ENCODE data around the gene GALR2.
A peak's percentile ranks its signal among the peaks of the same experiment; 100 is the strongest.

Gene GALR2

DNA sequence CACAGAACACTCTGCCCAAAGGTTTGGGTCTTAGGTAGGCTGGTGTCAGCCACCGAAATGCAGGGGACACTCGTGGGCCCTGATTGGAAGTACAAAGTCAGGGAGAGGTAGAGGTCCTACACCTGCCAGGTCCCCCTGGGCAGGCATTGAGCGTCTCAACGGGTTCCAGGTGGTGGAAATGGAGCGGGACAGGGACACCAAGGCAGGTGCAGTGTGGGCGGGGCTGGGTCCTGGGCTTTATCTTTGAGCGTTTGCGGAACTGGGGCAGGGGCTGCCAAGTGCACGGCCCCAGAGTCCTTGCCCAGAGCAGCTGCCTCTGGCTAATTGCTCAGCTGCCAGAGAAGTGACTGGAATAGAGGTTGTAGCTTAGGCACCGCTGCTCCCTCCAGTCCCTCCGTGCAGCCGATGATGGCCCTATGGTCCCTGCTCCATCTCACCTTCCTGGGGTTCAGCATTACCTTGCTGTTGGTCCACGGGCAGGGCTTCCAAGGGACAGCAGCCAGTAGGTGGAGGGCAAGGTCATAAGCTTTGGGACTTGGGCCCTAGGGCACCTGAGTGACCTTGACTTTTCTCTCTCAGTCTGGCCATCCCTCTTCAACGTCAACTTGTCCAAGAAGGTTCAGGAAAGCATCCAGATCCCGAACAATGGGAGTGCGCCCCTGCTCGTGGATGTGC is 4.4 kb downstream of the GALR2 start, which contains the start of gene ZACN:
TSS of gene ZACN (plus strand) at position 323 of the 675 bp plus-strand sequence. CDS start at position 406, 83 bp downstream.
- no peak for DNase-seq (ENCODE audit: low read depth)
- TF ChIP-seq, protein P1, sequence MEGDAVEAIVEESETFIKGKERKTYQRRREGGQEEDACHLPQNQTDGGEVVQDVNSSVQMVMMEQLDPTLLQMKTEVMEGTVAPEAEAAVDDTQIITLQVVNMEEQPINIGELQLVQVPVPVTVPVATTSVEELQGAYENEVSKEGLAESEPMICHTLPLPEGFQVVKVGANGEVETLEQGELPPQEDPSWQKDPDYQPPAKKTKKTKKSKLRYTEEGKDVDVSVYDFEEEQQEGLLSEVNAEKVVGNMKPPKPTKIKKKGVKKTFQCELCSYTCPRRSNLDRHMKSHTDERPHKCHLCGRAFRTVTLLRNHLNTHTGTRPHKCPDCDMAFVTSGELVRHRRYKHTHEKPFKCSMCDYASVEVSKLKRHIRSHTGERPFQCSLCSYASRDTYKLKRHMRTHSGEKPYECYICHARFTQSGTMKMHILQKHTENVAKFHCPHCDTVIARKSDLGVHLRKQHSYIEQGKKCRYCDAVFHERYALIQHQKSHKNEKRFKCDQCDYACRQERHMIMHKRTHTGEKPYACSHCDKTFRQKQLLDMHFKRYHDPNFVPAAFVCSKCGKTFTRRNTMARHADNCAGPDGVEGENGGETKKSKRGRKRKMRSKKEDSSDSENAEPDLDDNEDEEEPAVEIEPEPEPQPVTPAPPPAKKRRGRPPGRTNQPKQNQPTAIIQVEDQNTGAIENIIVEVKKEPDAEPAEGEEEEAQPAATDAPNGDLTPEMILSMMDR (conservative IDR thresholded peaks at IDR 0.05; ENCODE audit: low read depth, low read length), result no peak
- no peak within 1 kb of the TSS for H3K4me3 ChIP-seq (ENCODE audit: low read length)

DNA sequence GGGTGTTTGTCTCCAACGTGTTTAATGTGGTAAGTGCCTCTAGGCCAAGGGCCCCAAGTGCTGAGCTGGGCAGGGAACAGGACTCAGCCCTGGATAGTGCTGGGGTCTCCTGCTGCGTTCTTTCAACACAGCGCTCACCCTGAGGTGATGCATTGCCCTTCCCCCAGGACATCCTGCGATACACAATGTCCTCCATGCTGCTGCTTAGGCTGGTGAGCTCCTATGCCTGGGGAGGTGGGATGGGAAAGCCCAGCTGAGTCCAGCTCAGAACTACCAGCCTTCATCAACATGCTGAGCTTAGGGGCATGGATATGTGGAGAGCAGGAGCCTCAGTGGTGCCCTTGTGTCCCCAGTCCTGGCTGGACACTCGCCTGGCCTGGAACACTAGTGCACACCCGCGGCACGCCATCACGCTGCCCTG is 5.0 kb downstream of the GALR2 start:
- TF ChIP-seq, protein P1 (conservative IDR thresholded peaks at IDR 0.05; ENCODE audit: low read depth, low read length), result no peak

DNA sequence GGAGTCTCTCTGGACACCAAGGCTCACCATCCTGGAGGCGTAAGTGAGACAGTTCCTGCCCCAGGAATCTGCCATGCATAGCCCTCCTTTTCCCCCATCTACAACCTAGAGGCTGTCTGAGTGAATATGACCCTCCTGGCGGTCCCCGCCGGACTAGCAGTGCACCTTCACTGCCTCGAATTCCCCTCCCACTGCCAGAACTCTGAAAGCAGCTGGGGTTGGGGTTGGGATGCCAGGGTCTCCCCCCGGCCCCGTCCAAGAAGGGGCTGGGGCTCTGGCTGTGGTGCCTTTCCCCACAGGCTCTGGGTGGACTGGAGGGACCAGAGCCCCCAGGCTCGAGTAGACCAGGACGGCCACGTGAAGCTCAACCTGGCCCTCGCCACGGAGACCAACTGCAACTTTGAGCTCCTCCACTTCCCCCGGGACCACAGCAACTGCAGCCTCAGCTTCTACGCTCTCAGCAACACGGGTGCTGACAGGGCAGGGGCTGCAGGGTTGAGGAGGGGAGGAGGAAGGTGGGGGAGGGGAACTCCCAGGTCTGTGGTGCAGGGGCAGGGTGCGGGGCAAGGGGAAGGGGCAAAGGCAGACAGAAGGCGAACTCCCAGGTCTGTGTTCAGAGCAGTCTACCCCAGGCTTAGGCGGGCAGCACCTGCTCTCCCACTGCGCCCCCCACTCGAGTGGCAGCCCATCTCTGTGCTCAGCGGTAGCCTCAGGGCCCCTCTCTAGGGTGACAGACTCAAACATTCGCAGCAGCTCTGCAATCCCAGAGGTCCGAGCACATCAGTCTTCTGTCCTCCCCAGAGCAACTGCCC is 5.6 kb downstream of the GALR2 start:
- TF ChIP-seq, protein P1 (conservative IDR thresholded peaks at IDR 0.05; ENCODE audit: low read depth, low read length), result peak; percentile 20
- H3K4me3 ChIP-seq (ENCODE audit: low read length), result no peak overlapping the region
- no peak for DNase-seq (ENCODE audit: low read depth)

More for the DNA sequence above, 5.0 kb downstream of the GALR2 start:
- DNase-seq (ENCODE audit: low read depth), result no peak
- no peak overlapping the region for H3K4me3 ChIP-seq (ENCODE audit: low read length)

DNA sequence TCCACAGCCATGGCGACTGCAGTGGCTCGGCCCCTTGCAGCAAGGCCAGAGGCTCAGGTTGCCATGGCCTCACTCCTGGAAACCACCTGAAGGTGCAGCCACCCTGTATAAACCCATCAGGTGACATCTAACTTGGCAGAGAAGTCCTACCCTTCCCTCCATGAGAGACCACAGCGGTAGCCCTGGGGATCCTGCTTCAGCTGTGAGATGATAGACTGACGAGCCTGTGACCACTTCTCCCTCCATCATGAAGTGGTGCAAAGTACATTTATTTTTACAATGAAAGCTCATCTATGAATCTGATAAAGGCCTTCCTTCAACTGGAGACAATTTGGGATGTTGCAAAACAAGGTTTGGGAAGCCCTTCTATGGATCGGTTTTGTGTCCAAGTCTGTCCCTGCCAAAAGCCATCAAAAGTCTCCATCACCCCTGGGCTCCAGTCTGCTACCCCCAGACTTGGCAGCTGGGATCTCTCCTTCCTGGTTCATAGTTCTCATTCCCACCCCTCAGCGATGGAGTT is 6.2 kb downstream of the GALR2 start:
- no peak overlapping the region for H3K4me3 ChIP-seq (ENCODE audit: low read length)
- TF ChIP-seq, protein P1 (conservative IDR thresholded peaks at IDR 0.05; ENCODE audit: low read depth, low read length), result no peak
- no peak for DNase-seq (ENCODE audit: low read depth)

DNA sequence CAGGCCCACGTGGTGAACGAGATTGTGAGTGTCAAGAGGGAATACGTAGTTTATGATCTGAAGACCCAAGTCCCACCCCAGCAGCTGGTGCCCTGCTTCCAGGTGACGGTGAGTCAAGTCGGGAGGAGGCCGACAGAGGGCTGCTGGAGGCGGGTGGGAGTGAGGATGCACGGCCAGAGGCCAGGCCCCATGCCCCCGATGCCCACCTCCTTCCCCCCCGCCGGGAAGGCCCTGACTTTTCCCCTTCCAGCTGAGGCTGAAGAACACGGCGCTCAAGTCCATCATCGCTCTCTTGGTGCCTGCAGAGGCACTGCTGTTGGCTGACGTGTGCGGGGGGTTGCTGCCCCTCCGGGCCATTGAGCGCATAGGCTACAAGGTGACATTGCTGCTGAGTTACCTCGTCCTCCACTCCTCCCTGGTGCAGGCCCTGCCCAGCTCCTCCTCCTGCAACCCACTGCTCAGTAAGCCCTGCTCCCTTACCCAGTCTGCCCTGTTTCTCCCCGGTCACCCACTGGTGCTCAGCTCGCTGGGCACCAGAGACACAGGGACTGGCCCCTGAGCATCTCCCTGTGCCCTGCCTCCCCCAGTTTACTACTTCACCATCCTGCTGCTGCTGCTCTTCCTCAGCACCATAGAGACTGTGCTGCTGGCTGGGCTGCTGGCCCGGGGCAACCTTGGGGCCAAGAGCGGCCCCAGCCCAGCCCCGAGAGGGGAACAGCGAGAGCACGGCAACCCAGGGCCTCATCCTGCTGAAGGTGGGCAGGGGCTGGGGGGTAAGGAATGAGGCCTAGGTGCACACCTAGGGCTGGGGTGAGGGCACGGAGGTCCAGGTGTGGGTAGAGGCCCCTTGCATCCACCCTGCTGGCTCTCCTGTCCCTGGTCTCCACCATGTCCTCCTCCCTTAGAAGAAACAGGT is 7.0 kb downstream of the GALR2 start:
- DNase-seq (ENCODE audit: low read depth), result no peak
- no peak overlapping the region for H3K4me3 ChIP-seq (ENCODE audit: low read length)
- TF ChIP-seq, protein P1 (conservative IDR thresholded peaks at IDR 0.05; ENCODE audit: low read depth, low read length), result no peak

DNA sequence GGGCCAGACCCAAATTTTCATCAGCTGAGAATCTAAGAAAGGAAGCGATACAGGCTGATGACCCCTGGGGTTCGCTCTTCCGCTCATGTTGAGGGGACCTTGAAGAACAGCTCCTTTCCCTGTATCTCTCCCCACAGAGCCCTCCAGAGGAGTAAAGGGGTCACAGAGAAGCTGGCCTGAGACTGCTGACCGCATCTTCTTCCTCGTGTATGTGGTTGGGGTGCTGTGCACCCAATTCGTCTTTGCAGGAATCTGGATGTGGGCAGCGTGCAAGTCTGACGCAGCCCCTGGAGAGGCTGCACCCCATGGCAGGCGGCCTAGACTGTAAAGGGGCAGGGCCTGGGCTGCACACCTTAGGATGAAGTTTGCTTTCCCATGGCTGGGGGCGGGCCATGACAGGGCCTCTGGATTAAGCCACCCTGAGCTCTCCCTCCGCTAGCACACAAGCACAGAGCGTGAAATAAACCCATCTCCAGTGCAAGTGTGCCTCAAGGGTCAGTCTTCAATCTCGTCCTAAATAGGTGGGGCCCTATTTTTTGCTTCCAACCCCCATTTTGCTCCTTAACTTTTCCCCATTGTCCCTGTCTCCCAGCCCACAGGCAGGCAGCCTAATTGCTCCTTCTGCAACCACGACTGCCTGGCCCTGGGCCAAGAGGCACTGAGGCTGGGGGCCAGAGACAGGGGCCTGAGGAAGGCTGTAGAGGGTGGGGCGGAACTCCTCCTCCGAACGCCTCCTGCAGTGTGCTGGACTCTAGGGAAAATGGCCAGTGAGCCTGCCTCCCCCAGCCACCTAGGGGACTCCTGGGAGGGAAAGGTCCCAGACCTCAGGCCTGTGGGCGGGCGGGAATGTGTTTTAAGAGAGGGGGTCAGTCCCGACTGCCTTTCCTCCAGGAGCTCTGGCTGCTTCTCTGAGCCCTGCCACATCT is 8.0 kb downstream of the GALR2 start:
- H3K4me3 ChIP-seq (ENCODE audit: low read length), result no peak overlapping the region
- no peak for DNase-seq (ENCODE audit: low read depth)
- TF ChIP-seq, protein P1 (conservative IDR thresholded peaks at IDR 0.05; ENCODE audit: low read depth, low read length), result no peak
